ENCODE measurements around the gene C1orf53.
"Not testable (repeated sequence)": the region's sequence is repeated elsewhere in the genome, so short reads cannot be mapped to it uniquely, and the experiment has no call there.

Gene C1orf53

DNA sequence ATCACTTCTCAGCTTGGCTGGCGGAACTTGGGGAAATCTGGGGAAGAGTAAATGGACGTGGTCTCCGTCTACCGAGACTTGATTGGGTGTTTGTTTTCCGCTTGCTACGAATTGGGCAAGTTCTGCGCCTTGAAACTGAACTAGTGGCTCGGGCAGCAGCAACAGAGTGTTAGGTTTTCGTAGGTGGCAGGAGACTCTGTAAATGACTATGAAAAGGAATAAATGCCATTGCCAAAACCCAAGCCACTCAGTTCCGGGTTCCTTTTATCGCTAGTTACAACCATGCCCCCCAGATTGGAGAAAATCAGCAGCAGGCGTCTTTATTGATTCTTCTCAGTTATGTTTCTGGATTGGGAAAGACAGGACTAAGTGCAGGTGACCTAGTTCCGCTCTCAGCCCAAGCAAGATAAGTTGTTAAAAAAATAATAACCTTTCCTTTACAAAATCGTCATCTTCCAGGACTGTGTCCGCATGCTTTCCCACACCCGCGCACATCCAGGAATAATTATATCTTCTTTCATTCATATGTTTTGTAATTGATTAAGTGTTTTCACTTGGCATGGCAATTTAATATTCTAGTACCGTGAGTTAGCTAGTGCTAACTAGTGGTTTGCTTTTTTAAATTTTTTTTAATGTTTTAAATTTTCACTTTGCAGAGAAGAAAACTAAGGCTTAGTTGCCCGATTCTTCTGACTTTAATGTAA, 18.1 kb downstream of the C1orf53 start:
- no peak for DNase-seq (ENCODE audit: low read depth, low spot score)

DNA sequence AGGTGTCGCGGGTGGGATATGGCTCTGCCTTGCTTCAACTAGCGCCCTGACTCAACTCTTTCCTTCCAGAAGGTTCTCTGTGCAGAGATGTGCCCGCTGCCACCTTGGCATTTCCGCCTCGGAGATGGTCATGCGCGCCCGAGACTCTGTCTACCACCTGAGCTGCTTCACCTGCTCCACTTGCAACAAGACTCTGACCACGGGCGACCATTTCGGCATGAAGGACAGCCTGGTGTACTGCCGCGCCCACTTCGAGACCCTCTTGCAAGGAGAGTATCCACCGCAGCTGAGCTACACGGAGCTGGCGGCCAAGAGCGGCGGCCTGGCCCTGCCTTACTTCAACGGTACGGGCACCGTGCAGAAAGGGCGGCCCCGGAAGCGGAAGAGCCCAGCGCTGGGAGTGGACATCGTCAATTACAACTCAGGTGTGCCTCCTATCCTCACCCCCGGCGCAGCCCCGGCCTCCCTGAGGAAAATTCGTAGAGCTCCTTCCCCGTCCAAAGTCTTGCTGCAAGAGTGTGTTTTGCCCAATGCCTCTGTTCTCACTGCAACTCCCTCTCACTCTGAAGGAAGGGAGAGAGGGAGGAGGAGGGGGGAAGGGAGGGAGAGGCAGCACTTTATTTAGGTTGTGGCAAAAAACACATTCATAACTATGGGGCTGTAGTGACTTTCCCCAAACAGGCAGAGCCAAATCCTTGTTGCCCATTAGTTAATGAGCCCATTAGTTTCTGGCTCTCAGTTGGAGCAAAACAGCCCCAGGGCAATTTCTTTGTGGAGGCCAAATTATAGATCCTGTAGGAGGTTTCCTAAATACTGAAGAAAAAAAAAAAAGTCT, 19.0 kb downstream of the C1orf53 start:
- no peak for DNase-seq (ENCODE audit: low read depth, low spot score)

- DNase-seq (ENCODE audit: low read depth, low spot score), result no peak
These were observed 19.6 kb downstream of the C1orf53 start for GRCh38 chr1:197922070-197922390.

- no peak for DNase-seq (ENCODE audit: low read depth, low spot score)
These were observed 20.6 kb downstream of the C1orf53 start for GRCh38 chr1:197923038-197923437.

DNA sequence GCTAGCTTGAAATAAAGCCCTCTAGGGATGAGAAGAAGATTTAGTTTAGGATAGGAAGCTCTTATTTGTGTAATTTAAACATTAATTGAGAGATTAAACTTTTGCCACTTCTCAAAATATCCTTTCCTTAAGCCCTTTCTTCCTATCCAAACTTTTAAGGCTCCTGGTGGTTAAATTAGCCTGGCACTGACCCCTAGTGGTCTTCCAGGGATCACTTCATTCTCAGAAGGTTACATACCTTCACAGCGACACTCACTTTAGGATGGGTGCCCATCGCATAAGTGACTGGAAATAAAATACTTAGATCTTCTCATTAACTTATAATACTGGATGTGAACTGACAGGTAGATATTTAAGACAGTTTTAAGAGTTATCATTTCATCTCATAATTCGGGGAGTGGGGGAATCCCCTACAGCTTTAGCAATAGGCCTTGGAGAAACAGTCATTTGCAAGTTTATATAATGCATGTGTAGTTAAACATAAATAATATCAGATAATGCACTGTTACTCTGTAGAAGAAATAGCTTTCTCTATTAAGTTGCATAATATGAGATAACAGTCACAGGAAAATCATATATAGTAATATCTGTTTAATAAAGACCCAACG, 22.2 kb downstream of the C1orf53 start:
- DNase-seq (ENCODE audit: low read depth, low spot score), result peak; percentile 69

DNA sequence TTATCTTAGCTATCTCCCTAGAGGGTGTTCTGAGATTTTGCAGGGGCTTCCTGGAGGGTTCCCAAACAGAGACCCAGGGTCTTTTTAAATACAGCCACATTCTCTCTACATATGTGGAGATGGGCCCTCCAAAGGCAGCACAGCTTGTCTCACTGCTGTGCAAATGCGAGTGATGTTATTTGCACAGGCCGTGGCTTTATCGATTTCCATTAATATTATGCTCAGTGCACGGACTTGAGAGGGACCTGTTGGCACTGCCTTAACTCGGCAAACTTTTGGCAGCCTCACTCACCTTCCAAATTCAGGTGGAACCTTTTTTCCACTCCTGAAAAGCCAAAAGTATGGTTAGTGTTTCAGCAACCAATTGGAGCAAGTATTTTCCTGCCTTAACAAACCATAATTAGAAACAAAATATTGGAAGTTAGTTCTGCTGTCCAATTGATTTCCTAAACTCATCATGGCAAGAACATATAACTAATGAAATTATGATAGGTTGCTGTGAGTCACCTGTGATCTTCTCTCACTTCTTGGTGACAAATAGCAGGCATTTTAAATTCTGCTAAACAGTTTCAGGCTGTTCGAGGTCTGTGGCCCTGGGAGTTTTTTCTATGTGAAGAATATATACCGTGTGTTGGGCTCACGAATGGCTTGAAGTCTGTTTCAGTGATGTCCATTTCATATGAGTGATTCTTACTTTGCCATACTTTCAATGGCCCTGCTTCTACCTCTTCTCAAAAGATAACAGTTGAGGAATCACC, 25.7 kb downstream of the C1orf53 start:
- no peak for DNase-seq (ENCODE audit: low read depth, low spot score)

DNA sequence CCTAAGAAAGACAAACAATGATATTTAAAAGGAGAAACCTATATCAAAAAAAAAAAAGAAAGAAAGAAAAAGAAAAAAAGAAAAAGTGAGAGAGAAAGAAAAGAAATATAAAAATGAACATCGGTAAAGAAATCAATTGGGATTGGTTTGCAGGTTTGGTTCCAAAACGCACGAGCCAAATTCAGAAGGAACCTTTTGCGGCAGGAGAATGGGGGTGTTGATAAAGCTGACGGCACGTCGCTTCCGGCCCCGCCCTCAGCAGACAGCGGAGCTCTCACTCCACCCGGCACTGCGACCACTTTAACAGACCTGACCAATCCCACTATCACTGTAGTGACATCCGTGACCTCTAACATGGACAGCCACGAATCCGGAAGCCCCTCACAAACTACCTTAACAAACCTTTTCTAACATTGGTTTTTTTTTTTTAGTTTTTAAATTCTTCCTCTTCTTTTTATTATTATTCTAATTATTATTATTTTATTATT, 26.5 kb downstream of the C1orf53 start:
- no peak for DNase-seq (ENCODE audit: low read depth, low spot score)

DNA sequence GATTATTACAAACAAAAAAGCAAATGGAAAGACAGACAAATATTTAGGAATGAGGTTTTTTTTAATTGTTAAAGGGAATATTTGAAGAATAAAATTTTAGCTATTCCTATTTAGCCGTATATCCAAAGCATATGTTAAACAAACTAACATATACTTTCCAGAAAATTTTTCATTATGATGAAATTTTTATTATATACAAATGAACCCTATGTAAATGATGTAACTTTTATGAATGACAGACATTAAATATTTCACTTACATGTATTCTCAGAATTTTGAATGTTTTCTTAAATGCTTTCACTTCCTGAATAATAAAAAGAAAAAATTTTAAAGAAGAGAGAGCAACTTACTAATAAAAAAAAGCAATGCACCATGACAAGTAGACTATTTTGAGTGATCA, 30.6 kb downstream of the C1orf53 start:
- no peak for DNase-seq (ENCODE audit: low read depth, low spot score)

DNA sequence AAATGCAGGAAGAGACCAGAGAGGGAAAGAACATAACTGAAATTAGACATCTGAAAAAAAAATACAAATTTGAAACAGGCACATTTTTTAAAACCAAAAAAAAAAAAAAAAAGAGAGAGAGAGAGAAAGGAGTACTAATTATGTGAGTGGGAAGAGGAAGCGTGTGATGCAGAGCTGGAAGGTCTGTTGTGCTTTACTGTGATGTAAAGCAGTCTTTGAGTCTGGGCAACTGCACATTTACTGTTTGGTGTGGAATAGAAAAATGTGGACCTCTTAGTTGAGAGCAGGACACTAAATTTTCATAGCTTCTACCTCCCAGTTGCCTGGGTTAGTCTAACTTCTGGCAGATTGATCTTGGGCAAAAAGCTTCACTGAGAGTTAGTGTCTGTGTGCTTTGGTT, 31.2 kb downstream of the C1orf53 start:
- no peak for DNase-seq (ENCODE audit: low read depth, low spot score)

DNA sequence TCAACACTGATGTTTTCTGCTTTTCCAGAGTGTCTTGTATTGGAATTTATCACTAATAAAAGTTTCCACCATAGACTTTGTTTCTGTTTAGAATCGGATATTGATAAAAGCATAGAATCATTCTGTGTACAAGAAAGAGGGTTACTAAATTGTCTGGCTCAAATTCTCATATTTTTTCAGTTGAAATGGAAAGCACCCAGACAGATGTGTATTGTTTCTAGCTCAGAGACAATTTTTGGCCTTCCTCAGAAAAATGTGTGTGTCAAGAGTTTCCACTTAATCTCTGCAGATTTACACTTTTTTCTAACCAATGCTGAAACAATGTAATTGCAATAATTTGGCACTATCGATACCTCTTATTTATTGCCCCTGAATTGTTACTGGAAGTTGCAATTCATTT, 35.0 kb downstream of the C1orf53 start:
- no peak for DNase-seq (ENCODE audit: low read depth, low spot score)

GRCh38 chr1:197937892-197938291, 35.5 kb downstream of the C1orf53 start:
- DNase-seq (ENCODE audit: low read depth, low spot score), result no peak

DNA sequence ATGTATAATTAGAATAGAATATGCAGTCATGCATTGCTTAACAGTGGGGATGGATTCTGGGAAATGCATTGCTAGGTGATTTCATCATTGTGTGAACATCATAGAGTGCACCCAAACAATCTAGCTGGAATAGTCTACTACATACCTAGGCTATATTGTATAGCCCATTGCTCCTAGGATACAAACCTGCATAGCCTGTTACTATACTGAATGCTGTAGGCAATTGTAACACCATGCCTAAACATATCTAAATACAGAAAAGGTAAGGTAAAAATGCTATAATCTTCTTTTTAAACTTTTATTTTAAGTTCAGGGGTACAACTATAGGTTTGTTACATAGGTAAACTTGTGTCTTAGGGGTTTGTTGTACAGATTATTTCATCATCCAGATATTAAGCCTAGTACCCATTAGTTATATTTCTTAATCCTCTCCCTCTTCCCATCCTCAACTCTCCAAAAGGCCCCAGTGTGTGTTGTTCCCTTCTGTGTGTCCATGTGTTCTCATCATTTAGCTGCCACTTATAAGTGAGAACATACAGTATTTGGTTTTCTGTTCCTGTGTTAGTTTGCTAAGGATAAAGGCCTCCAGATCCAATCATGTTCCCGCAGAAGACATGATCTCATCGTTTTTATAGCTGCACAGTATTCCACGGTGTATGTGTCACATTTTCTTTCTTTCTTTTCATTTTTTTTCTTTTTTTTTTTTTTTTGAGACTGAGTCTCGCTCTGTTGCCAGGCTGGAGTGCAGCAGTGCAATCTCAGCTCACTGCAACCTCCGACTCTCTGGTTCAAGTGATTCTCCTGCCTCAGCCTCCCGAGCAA, 36.9 kb downstream of the C1orf53 start:
- DNase-seq (ENCODE audit: low read depth, low spot score), result peak; percentile 40

GRCh38 chr1:197942042-197942441, 39.6 kb downstream of the C1orf53 start:
- no peak for DNase-seq (ENCODE audit: low read depth, low spot score)

- no peak for DNase-seq (ENCODE audit: low read depth, low spot score)
These were observed 42.1 kb downstream of the C1orf53 start for GRCh38 chr1:197944485-197944884.

DNA sequence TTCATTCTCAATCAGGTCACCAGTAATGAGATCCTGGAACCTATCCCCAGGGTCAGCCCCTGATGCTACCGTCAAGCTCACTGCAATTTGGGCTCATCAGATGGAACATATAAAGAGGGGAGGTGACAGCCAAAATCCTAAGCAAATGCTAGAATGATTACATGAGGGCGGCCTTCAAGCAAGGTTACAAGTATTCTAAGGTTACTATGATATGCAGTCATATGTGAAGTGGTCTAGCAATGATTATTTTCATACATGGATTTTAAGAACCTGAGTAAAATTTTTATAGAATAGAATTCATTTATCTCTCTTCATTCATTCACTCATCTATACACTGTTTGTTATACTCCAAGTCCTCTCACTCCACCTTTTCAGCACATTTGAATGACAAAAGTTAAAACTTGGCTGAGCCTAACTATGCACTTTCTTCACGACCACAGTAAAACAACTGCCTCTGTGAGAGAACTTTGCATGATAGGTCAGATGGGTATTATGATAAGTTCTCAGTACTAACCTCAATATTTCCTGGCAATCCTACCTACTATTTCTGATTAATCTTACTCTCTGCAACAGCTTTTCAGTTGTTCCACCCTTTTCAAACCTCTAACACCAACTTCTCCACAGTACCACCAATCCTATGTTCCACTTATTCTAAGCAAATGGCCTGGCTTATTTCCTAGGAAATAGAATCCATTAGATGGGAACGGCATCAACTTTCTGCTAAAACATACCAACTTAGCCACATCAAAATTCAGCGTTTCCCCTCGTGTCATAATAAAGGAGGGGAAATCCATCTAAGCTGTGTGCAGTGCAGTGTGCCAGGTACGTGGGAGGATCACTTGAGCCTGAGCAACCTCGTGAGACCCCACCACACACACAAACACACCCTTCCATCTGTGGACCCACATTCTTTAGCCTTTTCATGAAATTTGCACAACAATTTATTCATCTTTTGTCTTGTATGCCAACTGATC, 46.8 kb downstream of the C1orf53 start:
- DNase-seq (ENCODE audit: low read depth, low spot score), result no peak

- no peak for DNase-seq (ENCODE audit: low read depth, low spot score)
These were observed 48.7 kb downstream of the C1orf53 start for GRCh38 chr1:197951089-197951488.

- no peak for DNase-seq (ENCODE audit: low read depth, low spot score)
These were observed 49.3 kb downstream of the C1orf53 start for GRCh38 chr1:197951617-197952175.

- DNase-seq (ENCODE audit: low read depth, low spot score), result not testable (repeated sequence)
These were observed 51.0 kb downstream of the C1orf53 start for GRCh38 chr1:197953472-197953871.

DNA sequence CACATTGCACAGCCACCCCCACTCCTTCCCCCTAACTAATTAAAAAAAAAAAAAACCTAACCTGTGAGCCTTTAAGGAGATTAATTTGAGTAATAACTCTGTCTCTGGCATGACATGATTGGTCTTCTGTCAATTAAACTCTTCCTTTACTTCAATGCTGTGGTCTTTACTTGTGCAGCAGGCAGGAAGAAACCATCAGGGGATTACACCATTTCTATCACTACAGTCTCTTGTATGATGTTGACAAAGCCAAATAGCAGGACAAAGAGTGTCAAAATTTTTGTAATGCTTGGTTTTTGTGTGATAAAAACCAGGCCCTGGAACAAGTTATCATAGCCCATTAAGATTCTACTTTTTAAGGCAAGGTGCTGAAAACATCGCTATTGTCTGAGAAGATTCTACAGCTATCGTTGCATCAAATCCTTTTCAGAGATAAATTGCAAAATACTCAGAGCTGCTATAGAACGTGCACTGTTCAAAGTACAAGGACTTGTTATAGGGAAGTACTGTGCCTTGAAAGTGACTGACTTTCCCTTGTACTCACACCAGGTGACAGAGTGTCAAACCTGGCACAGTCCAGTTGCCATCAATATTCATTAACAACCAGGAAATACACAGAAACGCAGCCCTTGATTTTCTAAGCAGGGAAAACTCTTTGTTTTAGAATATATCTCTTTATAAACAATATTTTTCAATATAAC, 52.4 kb downstream of the C1orf53 start:
- no peak for DNase-seq (ENCODE audit: low read depth, low spot score)
